ENCODE data around the gene IGLL1.
"Not testable (repeated sequence)": the region's sequence is repeated elsewhere in the genome, so short reads cannot be mapped to it uniquely, and the experiment has no call there.

Gene IGLL1

GRCh38 chr22:23549198-23549595 is 30.9 kb downstream of the IGLL1 start:
- in situ Hi-C loops (cut with HindIII; ENCODE audit: low pct_ligation_motif_present, low sequenced_read_pairs): no loop called here
- H3K27ac ChIP-seq: no peak overlapping the region
- DNase-seq: no peak
- no peak for TF ChIP-seq CTCF (IDR thresholded peaks at IDR 0.05; ENCODE audit: low read depth, low read length, missing control alignments)
- H3K4me3 ChIP-seq (ENCODE audit: low read depth, low read length): no peak overlapping the region
- no peaks in the 10 kb centered on the region for H3K27me3 ChIP-seq (replicated peaks)
- no peaks in the 10 kb centered on the region for H3K36me3 ChIP-seq (replicated peaks)

DNA sequence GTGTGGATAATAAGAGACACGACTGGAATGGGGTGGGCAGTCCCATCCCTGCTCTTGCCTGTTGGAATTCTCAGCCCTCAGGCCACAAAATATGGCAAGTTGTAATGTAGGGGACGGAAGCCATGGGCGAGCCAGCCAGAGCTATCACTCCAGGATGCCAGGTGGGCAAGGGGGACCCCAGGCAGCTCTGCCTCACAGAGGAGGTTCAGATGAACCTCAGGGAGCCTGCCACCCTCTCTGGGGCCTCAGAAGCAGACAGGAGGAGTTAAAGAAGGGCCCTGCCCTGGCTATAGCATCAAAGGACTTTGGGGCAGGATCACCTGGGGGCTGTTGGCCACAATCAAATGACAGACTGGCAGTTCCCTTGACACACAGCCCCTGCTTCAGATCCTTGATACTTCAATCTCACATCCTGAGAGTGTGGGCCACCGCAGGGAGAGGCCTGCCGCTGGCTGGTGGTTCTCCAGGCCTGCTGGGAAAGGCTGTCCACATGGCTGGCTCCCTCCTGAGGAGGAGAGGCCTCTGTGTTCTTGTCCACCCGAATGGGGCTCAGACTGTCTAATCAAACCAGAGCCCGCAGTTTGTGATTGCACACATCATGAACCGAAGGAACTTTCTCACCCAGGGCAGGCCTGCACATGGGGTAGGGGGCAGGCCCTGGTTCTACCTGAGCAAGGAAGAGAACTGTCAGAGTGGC is 31.4 kb downstream of the IGLL1 start:
- no peak overlapping the region for H3K4me3 ChIP-seq (ENCODE audit: low read depth, low read length)
- no peaks in the 10 kb centered on the region for H3K36me3 ChIP-seq (replicated peaks)
- no peaks in the 10 kb centered on the region for H3K27me3 ChIP-seq (replicated peaks)
- no peak for DNase-seq
- in situ Hi-C loops (cut with HindIII; ENCODE audit: low pct_ligation_motif_present, low sequenced_read_pairs): no loop called here
- no peak for TF ChIP-seq CTCF (IDR thresholded peaks at IDR 0.05; ENCODE audit: low read depth, low read length, missing control alignments)
- no peak overlapping the region for H3K27ac ChIP-seq

- no peaks in the 10 kb centered on the region for H3K36me3 ChIP-seq (replicated peaks)
- no peaks in the 10 kb centered on the region for H3K27me3 ChIP-seq (replicated peaks)
- H3K4me3 ChIP-seq (ENCODE audit: low read depth, low read length): no peak overlapping the region
- DNase-seq: no peak
- no peak overlapping the region for H3K27ac ChIP-seq
- no peak for TF ChIP-seq CTCF (IDR thresholded peaks at IDR 0.05; ENCODE audit: low read depth, low read length, missing control alignments)
- in situ Hi-C loops (cut with HindIII; ENCODE audit: low pct_ligation_motif_present, low sequenced_read_pairs): no loop called here
These were observed 32.1 kb downstream of the IGLL1 start for GRCh38 chr22:23547818-23548500.

GRCh38 chr22:23547382-23547781 is 32.7 kb downstream of the IGLL1 start:
- DNase-seq; H3K4me3 ChIP-seq (ENCODE audit: low read depth, low read length); H3K36me3 ChIP-seq (replicated peaks); in situ Hi-C loops (cut with HindIII; ENCODE audit: low pct_ligation_motif_present, low sequenced_read_pairs); H3K27ac ChIP-seq; H3K27me3 ChIP-seq (replicated peaks): not testable (repeated sequence)

DNA sequence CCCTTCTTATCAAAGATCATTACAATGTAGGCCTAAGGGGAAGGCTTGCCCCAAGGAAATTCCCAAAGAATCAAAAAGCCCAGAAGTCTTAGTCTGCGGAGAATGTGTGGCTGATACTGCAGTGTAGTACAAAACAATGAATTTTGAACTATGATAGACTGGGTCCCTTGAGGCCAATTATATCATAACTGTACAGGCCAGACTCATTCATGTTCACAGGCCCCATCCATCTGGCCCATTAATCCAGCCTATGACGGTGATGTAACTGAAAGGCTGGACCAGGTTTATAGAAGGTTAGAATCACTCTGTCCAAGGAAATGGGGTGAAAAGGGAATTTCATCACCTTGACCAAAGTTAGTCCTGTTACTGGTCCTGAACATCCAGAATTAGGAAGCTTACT is 35.2 kb downstream of the IGLL1 start:
- no peak for DNase-seq
- H3K27me3 ChIP-seq (replicated peaks): no peaks in the 10 kb centered on the region
- no peak overlapping the region for H3K27ac ChIP-seq
- no peak overlapping the region for H3K4me3 ChIP-seq (ENCODE audit: low read depth, low read length)
- H3K36me3 ChIP-seq (replicated peaks): no peaks in the 10 kb centered on the region
- in situ Hi-C loops (cut with HindIII; ENCODE audit: low pct_ligation_motif_present, low sequenced_read_pairs): no loop called here
- no peak for TF ChIP-seq CTCF (IDR thresholded peaks at IDR 0.05; ENCODE audit: low read depth, low read length, missing control alignments)

- H3K27me3 ChIP-seq (replicated peaks); H3K36me3 ChIP-seq (replicated peaks); H3K27ac ChIP-seq; in situ Hi-C loops (cut with HindIII; ENCODE audit: low pct_ligation_motif_present, low sequenced_read_pairs); H3K4me3 ChIP-seq (ENCODE audit: low read depth, low read length); DNase-seq: not testable (repeated sequence)
These were observed 36.5 kb downstream of the IGLL1 start for GRCh38 chr22:23543506-23544000.

Measured in brain microvascular endothelial cell (primary cell).